Measurements from ENCODE around the gene DCTN2.
"Not testable (repeated sequence)": the region's sequence is repeated elsewhere in the genome, so short reads cannot be mapped to it uniquely, and the experiment has no call there.

DCTN2 gene

GRCh38 chr12:57546438-57547287 is at the start of gene DCTN2:
Gene DCTN2, minus strand, starts transcription at chr12:57547192. Its CDS starts 129 bp downstream, at chr12:57547063.
- DNase-seq (ENCODE audit: low read depth), result peak; percentile 97
- H3K4me3 ChIP-seq (ENCODE audit: low read length), result peak within 1 kb of the TSS; percentile 88
- TF ChIP-seq, protein P1, sequence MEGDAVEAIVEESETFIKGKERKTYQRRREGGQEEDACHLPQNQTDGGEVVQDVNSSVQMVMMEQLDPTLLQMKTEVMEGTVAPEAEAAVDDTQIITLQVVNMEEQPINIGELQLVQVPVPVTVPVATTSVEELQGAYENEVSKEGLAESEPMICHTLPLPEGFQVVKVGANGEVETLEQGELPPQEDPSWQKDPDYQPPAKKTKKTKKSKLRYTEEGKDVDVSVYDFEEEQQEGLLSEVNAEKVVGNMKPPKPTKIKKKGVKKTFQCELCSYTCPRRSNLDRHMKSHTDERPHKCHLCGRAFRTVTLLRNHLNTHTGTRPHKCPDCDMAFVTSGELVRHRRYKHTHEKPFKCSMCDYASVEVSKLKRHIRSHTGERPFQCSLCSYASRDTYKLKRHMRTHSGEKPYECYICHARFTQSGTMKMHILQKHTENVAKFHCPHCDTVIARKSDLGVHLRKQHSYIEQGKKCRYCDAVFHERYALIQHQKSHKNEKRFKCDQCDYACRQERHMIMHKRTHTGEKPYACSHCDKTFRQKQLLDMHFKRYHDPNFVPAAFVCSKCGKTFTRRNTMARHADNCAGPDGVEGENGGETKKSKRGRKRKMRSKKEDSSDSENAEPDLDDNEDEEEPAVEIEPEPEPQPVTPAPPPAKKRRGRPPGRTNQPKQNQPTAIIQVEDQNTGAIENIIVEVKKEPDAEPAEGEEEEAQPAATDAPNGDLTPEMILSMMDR (conservative IDR thresholded peaks at IDR 0.05; ENCODE audit: low read length), result peak; percentile 20

DNA sequence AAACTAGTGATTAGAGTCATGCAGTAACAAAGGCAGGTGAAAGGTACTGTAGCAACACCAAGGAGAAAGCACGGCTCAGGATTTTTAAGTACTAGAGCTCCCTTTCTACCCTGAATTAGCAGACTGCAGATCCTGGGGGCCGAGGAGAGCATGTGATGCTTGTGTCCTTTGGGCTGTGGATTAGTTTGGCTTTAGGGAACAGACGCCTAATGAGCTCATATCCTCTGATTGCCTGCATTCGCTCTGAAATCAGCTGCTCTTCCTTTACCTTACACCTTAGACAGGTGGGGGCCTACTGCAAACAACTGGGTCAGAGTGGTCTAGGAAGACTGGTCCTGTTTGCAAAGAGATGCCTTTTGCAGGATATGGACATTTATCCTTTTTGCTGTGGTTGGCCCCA is 46.2 kb upstream of the DCTN2 start:
- DNase-seq (ENCODE audit: low read depth), result no peak
- H3K4me3 ChIP-seq (ENCODE audit: low read length), result no peak overlapping the region
- TF ChIP-seq, protein P1 (conservative IDR thresholded peaks at IDR 0.05; ENCODE audit: low read length), result no peak

GRCh38 chr12:57592551-57593165 is 45.7 kb upstream of the DCTN2 start:
- TF ChIP-seq, protein P1 (conservative IDR thresholded peaks at IDR 0.05; ENCODE audit: low read length), result no peak
- H3K4me3 ChIP-seq (ENCODE audit: low read length), result no peak overlapping the region
- peak; percentile 14 for DNase-seq (ENCODE audit: low read depth)

DNA sequence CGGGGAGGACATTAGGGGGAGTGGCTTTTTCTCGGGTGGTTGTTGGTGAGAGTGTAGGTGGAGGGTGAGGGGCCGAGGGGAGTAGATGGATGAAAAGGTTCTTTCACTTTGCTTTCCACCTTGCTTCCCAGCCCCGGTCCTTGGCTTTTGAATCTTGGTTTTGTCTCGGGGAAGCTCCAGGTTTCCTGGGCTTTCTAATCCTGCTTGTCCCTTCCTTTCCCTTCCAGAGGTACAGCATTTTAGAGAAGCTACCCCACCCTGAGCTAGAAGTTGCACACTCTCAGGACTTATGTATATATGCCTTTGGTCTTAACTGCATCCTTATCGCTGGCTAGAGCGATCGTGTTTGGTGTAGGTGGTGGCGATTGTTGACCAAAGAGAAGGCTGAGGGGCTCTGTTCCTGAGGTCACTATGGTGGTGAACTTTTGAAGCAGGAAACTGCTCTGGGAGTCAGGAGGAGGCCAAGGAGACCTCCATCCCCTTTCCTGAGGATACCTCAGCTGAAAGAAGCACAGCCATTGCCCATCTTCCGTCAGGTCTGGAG is 44.9 kb upstream of the DCTN2 start:
- TF ChIP-seq, protein P1 (conservative IDR thresholded peaks at IDR 0.05; ENCODE audit: low read length), result no peak
- DNase-seq (ENCODE audit: low read depth), result no peak

DNA sequence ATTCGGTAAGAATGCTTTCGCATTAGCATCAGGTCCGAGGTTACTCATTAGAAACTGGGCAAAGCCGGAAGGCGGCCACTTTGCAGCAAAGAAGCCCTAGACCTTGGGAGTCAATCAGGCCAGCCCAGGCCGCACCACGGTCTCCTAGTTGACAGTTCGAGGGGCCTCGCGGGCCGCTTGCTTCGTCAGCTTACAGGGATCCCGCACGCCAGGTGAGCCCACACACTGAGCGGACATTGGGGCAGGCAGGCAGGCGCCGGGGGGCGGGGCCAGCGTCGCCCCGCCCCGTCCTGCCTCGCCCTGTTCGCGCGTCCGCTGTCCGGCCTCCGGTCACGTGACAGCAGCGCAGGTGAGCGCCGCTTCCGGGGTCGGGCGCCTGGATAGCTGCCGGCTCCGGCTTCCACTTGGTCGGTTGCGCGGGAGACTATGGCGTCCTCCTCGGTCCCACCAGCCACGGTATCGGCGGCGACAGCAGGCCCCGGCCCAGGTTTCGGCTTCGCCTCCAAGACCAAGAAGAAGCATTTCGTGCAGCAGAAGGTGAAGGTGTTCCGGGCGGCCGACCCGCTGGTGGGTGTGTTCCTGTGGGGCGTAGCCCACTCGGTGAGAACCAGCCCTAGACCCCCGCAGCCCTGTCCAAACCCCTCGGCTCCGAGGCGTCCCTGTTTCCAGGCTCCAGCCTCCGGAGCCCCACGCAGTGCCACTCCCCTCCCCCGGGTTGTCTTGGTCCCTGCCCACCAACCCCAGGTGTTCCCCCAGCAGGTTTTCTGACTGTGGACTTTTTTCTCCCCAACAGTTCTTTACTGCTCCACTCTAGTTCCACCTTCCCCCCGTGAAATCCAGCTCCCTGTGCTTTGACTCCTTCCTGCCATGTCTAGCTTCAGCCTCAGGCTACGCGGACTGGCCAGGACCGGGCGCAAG is 44.1 kb upstream of the DCTN2 start, which contains the start of gene PIP4K2C:
Gene PIP4K2C, plus strand, starts transcription at position 329 of the 918 bp plus-strand sequence. Its CDS starts 98 bp downstream, at position 427.
- H3K4me3 ChIP-seq (ENCODE audit: low read length), result peak within 1 kb of the TSS; percentile 84
- TF ChIP-seq, protein P1 (conservative IDR thresholded peaks at IDR 0.05; ENCODE audit: low read length), result no peak
- DNase-seq (ENCODE audit: low read depth), result peak; percentile 29

More for the DNA sequence above, 44.9 kb upstream of the DCTN2 start:
- H3K4me3 ChIP-seq (ENCODE audit: low read length), result peak overlapping the region; percentile 84

- TF ChIP-seq, protein P1 (conservative IDR thresholded peaks at IDR 0.05; ENCODE audit: low read length), result no peak
- H3K4me3 ChIP-seq (ENCODE audit: low read length), result peak overlapping the region; percentile 84
- DNase-seq (ENCODE audit: low read depth), result no peak
Measured at GRCh38 chr12:57590479-57590863, 43.5 kb upstream of the DCTN2 start.

- not testable (repeated sequence) for H3K4me3 ChIP-seq (ENCODE audit: low read length); DNase-seq (ENCODE audit: low read depth)
Measured at GRCh38 chr12:57588951-57589610, 42.1 kb upstream of the DCTN2 start.

Data from AG10803 (cell line).